A673 (cell line): ENCODE results near the gene KRTAP5-2.

ENCODE experiments used
- CTCF ChIP-seq: fragments of 300-800, 200-600 bp; sonication (generic); conservative IDR thresholded peaks from 2 replicates; pipeline ENCODE4 v1.5.1; 2017; ENCODE audit warnings: low read depth, mild to moderate bottlenecking, antibody characterized with exemption, low read length, moderate library complexity, mixed read lengths
- EZH2 ChIP-seq: fragments of 200-600 bp; sonication (generic); IDR thresholded peaks from 2 replicates; pipeline ENCODE4 v1.6.1; 2017; ENCODE audit warnings: borderline replicate concordance, low read depth, mild to moderate bottlenecking, mixed read lengths, antibody characterized with exemption, low read length; ENCODE audit not compliant: poor library complexity, severe bottlenecking

- TF ChIP-seq CTCF (no peak), EZH2 (no peak)
Observed at GRCh38 chr11:1639666-1640065, 41.6 kb upstream of the KRTAP5-2 start.
